Measurements from ENCODE around the gene BRD2. TPM values are rescaled to one million over a fixed set of nuclear protein-coding genes. Genes with fewer than 3 reads are reported as not detected.

BRD2 gene
- total RNA-seq, 2 experiments from 2014 or later, result 340 to 378 TPM

GRCh38 chr6:32974016-32974333, 5.6 kb downstream of the BRD2 start:
- peak overlapping the region; percentile 98 for H3K4me3 Mint-ChIP-seq
- H3K36me3 Mint-ChIP-seq (ENCODE audit: low read depth), result peaks cover 95% of the 10 kb centered on the region
- no peaks in the 10 kb centered on the region for H3K27me3 Mint-ChIP-seq
- ChIA-PET CTCF (interaction anchor here (0.9 to 13.1 kb wide), 6 partner anchors 10 to 135 kb away, joined by 3 to 177 read pairs (median 6); partner anchors contain the start of genes HLA-DMA and TAP2), POLR2A (interaction anchor here (0.8 to 12.1 kb wide), 14 partner anchors 8 to 371 kb away, joined by 3 to 444 read pairs (median 67); partner anchors contain the start of genes HLA-DMA, HLA-DMB, PSMB8 and PSMB9)
- peak in 6 of 14 experiments; percentile 19 to 77 (median 59) for DNase-seq
- ATAC-seq (ENCODE audit: poor library complexity), result no peak
- peaks cover 49% of the 10 kb centered on the region for H3K4me1 Mint-ChIP-seq (ENCODE audit: low read depth)
- intact Hi-C loops (cut with DNase I, micrococcal nuclease), result loop anchor here in 1 of 2 experiments (5.0 kb wide), 1 partner anchor 1263 kb away; the partner anchor contains the start of gene HMGA1
- Histone ChIP-seq H3K4me1 (ENCODE audit: insufficient read depth, low read length) (peaks cover 65% of the 10 kb centered on the region), H3K4me3 (ENCODE audit: low read length) (peak overlapping the region; percentile 97), H3K27ac (ENCODE audit: low read depth in 1 of 2, low read length in 2 of 2) (peak overlapping the region; percentile 81 to 87), H3K36me3 (ENCODE audit: insufficient read depth, low read length) (peaks cover 68% of the 10 kb centered on the region), H3K9me3 (ENCODE audit: control insufficient read depth in 1 of 2, insufficient read depth in 1 of 2, low read length in 2 of 2) (no peaks in the 10 kb centered on the region), H3K27me3 (ENCODE audit: control insufficient read depth in 1 of 2, insufficient read depth in 2 of 2, low read length in 2 of 2) (no peaks in the 10 kb centered on the region)
- no peaks in the 10 kb centered on the region for H3K9me3 Mint-ChIP-seq
- no peak for TF ChIP-seq CTCF (IDR thresholded peaks at IDR 0.05)
- H3K27ac Mint-ChIP-seq, result peak overlapping the region; percentile 100

- Histone ChIP-seq H3K27me3 (ENCODE audit: control insufficient read depth in 1 of 2, insufficient read depth in 2 of 2, low read length in 2 of 2) (no peaks in the 10 kb centered on the region), H3K4me1 (ENCODE audit: insufficient read depth, low read length) (peaks cover 60% of the 10 kb centered on the region), H3K4me3 (ENCODE audit: low read length) (peak overlapping the region; percentile 97), H3K36me3 (ENCODE audit: insufficient read depth, low read length) (peaks cover 75% of the 10 kb centered on the region), H3K9me3 (ENCODE audit: control insufficient read depth in 1 of 2, insufficient read depth in 1 of 2, low read length in 2 of 2) (no peaks in the 10 kb centered on the region), H3K27ac (ENCODE audit: low read depth in 1 of 2, low read length in 2 of 2) (peak overlapping the region; percentile 25 to 63)
- TF ChIP-seq CTCF (IDR thresholded peaks at IDR 0.05), result no peak
- POLR2A ChIA-PET, result interaction anchor here (0.5 to 12.1 kb wide), 12 partner anchors 9 to 421 kb away, joined by 3 to 444 read pairs (median 103); partner anchors contain the start of genes HLA-DMA, HLA-DMB, PSMB8 and PSMB9
- H3K9me3 Mint-ChIP-seq, result no peaks in the 10 kb centered on the region
- H3K4me1 Mint-ChIP-seq (ENCODE audit: low read depth), result peaks cover 49% of the 10 kb centered on the region
- peak overlapping the region; percentile 98 for H3K4me3 Mint-ChIP-seq
- H3K27me3 Mint-ChIP-seq, result no peaks in the 10 kb centered on the region
- intact Hi-C loops (cut with DNase I, micrococcal nuclease), result loop anchor here in 1 of 2 experiments (5.0 kb wide), 1 partner anchor 1263 kb away; the partner anchor contains the start of gene HMGA1
- H3K36me3 Mint-ChIP-seq (ENCODE audit: low read depth), result peaks cover 98% of the 10 kb centered on the region
- CTCF ChIA-PET, result interaction anchor here (1.0 to 13.1 kb wide), 6 partner anchors 10 to 136 kb away, joined by 3 to 177 read pairs (median 6); partner anchors contain the start of genes HLA-DMA and TAP2
- DNase-seq (peak in 1 of 14 experiments; percentile 12), ATAC-seq (ENCODE audit: poor library complexity) (no peak)
- peak overlapping the region; percentile 100 for H3K27ac Mint-ChIP-seq
These were observed 6.3 kb downstream of the BRD2 start for GRCh38 chr6:32974541-32975308.

GRCh38 chr6:32975886-32976285, 7.5 kb downstream of the BRD2 start:
- H3K36me3 Mint-ChIP-seq (ENCODE audit: low read depth), result peaks cover 100% of the 10 kb centered on the region
- H3K36me3 ChIP-seq (ENCODE audit: insufficient read depth, low read length), result peaks cover 87% of the 10 kb centered on the region
- DNase-seq (no peak), ATAC-seq (ENCODE audit: poor library complexity) (no peak)
- H3K27ac Mint-ChIP-seq, result peak overlapping the region; percentile 75
- no peaks in the 10 kb centered on the region for H3K9me3 Mint-ChIP-seq
- CTCF ChIA-PET, result interaction anchor here (0.6 to 13.1 kb wide), 4 partner anchors 9 to 1835 kb away, joined by 3 to 177 read pairs (median 56); partner anchors contain the start of gene HLA-DMA
- peaks cover 49% of the 10 kb centered on the region for H3K4me1 Mint-ChIP-seq (ENCODE audit: low read depth)
- no peak for TF ChIP-seq CTCF (IDR thresholded peaks at IDR 0.05)
- intact Hi-C loops (cut with DNase I, micrococcal nuclease), result no loop called here
- H3K4me3 ChIP-seq (ENCODE audit: low read length), result no peak overlapping the region
- peak overlapping the region; percentile 79 for H3K4me3 Mint-ChIP-seq
- H3K9me3 ChIP-seq (ENCODE audit: control insufficient read depth in 1 of 2, insufficient read depth in 1 of 2, low read length in 2 of 2), result no peaks in the 10 kb centered on the region
- H3K27me3 ChIP-seq (ENCODE audit: control insufficient read depth in 1 of 2, insufficient read depth in 2 of 2, low read length in 2 of 2), result no peaks in the 10 kb centered on the region
- H3K27me3 Mint-ChIP-seq, result no peaks in the 10 kb centered on the region
- H3K27ac ChIP-seq (ENCODE audit: low read depth in 1 of 2, low read length in 2 of 2), result no peak overlapping the region
- POLR2A ChIA-PET, result interaction anchor here (0.6 to 12.1 kb wide), 5 partner anchors 9 to 174 kb away, joined by 3 to 444 read pairs (median 6); partner anchors contain the start of genes HLA-DMB, PSMB8 and TAP2
- peaks cover 61% of the 10 kb centered on the region for H3K4me1 ChIP-seq (ENCODE audit: insufficient read depth, low read length)
